Ammon's horn (tissue), 1 donor: ENCODE data around the gene CCDC187.

Experiments used
- DNase-seq: peaks from one replicate; pipeline ENCODE4 v3.0.0-alpha.2; 2016; ENCODE audit warnings: low spot score

The CCDC187 gene

GRCh38 chr9:136311051-136312008 lies 7.4 kb upstream of the CCDC187 start:
- DNase-seq = no peak

GRCh38 chr9:136310273-136311030 lies 6.6 kb upstream of the CCDC187 start:
- DNase-seq = no peak

GRCh38 chr9:136309806-136310220 lies 5.9 kb upstream of the CCDC187 start:
- DNase-seq = no peak

GRCh38 chr9:136309101-136309801 lies 5.4 kb upstream of the CCDC187 start:
- no peak for DNase-seq

- no peak for DNase-seq
These were observed 4.8 kb upstream of the CCDC187 start for GRCh38 chr9:136308702-136309053.

- DNase-seq = no peak
These were observed 4.3 kb upstream of the CCDC187 start for GRCh38 chr9:136308006-136308701.

- DNase-seq = no peak
These were observed 3.4 kb upstream of the CCDC187 start for GRCh38 chr9:136307215-136307750.

- no peak for DNase-seq
These were observed 2.6 kb upstream of the CCDC187 start for GRCh38 chr9:136306211-136307208.

- DNase-seq = no peak
These were observed 1.9 kb upstream of the CCDC187 start for GRCh38 chr9:136305804-136306203.

- DNase-seq = no peak
These were observed 1.1 kb upstream of the CCDC187 start for GRCh38 chr9:136304981-136305380.

- DNase-seq = no peak
These were observed 562 bp upstream of the CCDC187 start for GRCh38 chr9:136304456-136304855.

- no peak for DNase-seq
These were observed 649 bp downstream of the CCDC187 start for GRCh38 chr9:136303066-136303824.

- no peak for DNase-seq
These were observed 1.4 kb downstream of the CCDC187 start for GRCh38 chr9:136302527-136302926.

- DNase-seq = no peak
These were observed 3.0 kb downstream of the CCDC187 start for GRCh38 chr9:136300866-136301265.

- DNase-seq = no peak
These were observed 3.8 kb downstream of the CCDC187 start for GRCh38 chr9:136300016-136300545.

- no peak for DNase-seq
These were observed 4.4 kb downstream of the CCDC187 start for GRCh38 chr9:136299541-136299940.

- DNase-seq = no peak
These were observed 4.8 kb downstream of the CCDC187 start for GRCh38 chr9:136299116-136299515.

- DNase-seq = no peak
These were observed 5.8 kb downstream of the CCDC187 start for GRCh38 chr9:136297766-136298735.
